Neural crest cell (in vitro differentiated cells): ENCODE measurements around the gene ZNF615. TPM values are rescaled to one million over a fixed set of nuclear protein-coding genes. Genes with fewer than 3 reads are reported as not detected.
"Not testable (repeated sequence)": the region's sequence is repeated elsewhere in the genome, so short reads cannot be mapped to it uniquely, and the experiment has no call there.

ENCODE experiments used
- DNase-seq: peaks from one replicate; pipeline ENCODE4 v3.0.0; 2021; ENCODE audit warnings: low read depth, mixed read lengths, low spot score
- H3K27ac Mint-ChIP-seq: one replicate; pipeline ENCODE4 v1.8.0; 2021; ENCODE audit warnings: mild to moderate bottlenecking, mixed read lengths; ENCODE audit not compliant: unreplicated experiment
- H3K27me3 Mint-ChIP-seq: 2 replicates; pipeline ENCODE4 v1.8.0; 2021; ENCODE audit warnings: low read depth, mild to moderate bottlenecking, mixed read lengths
- H3K36me3 Mint-ChIP-seq: 2 replicates; pipeline ENCODE4 v1.8.0; 2021; ENCODE audit warnings: low read depth, mild to moderate bottlenecking, mixed read lengths
- H3K4me1 Mint-ChIP-seq: 2 replicates; pipeline ENCODE4 v1.8.0; 2021; ENCODE audit warnings: mixed read lengths
- H3K4me3 Mint-ChIP-seq: one replicate; pipeline ENCODE4 v1.8.0; 2021; ENCODE audit warnings: mild to moderate bottlenecking, mixed read lengths
- H3K9me3 Mint-ChIP-seq: 2 replicates; pipeline ENCODE4 v1.8.0; 2021; ENCODE audit warnings: mixed read lengths
- total RNA-seq: library from RNA; stranded (reverse); gene quantifications from 2 replicates; pipeline ENCODE4 v1.2.1, GENCODE V29; 2021
- TF ChIP-seq, protein P1 (sequence below): fragments of 200-600 bp; sonication (generic); conservative IDR thresholded peaks from 2 replicates; pipeline ENCODE4 v1.5.0; 2021; ENCODE audit warnings: antibody characterized with exemption, mild to moderate bottlenecking

The ZNF615 gene
- total RNA-seq, 1 donor from 2014 or later, result 11.0 TPM

- peaks cover 30% of the 10 kb centered on the region for H3K9me3 Mint-ChIP-seq
- H3K27ac Mint-ChIP-seq, result peak overlapping the region; percentile 98
- peak overlapping the region; percentile 91 for H3K4me3 Mint-ChIP-seq
- TF ChIP-seq, protein P1, sequence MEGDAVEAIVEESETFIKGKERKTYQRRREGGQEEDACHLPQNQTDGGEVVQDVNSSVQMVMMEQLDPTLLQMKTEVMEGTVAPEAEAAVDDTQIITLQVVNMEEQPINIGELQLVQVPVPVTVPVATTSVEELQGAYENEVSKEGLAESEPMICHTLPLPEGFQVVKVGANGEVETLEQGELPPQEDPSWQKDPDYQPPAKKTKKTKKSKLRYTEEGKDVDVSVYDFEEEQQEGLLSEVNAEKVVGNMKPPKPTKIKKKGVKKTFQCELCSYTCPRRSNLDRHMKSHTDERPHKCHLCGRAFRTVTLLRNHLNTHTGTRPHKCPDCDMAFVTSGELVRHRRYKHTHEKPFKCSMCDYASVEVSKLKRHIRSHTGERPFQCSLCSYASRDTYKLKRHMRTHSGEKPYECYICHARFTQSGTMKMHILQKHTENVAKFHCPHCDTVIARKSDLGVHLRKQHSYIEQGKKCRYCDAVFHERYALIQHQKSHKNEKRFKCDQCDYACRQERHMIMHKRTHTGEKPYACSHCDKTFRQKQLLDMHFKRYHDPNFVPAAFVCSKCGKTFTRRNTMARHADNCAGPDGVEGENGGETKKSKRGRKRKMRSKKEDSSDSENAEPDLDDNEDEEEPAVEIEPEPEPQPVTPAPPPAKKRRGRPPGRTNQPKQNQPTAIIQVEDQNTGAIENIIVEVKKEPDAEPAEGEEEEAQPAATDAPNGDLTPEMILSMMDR, result no peak
- peaks cover 72% of the 10 kb centered on the region for H3K36me3 Mint-ChIP-seq
- peaks cover 21% of the 10 kb centered on the region for H3K4me1 Mint-ChIP-seq
- no peak for DNase-seq
- no peaks in the 10 kb centered on the region for H3K27me3 Mint-ChIP-seq
These were observed 20.7 kb upstream of the ZNF615 start for GRCh38 chr19:52028780-52029123.

DNA sequence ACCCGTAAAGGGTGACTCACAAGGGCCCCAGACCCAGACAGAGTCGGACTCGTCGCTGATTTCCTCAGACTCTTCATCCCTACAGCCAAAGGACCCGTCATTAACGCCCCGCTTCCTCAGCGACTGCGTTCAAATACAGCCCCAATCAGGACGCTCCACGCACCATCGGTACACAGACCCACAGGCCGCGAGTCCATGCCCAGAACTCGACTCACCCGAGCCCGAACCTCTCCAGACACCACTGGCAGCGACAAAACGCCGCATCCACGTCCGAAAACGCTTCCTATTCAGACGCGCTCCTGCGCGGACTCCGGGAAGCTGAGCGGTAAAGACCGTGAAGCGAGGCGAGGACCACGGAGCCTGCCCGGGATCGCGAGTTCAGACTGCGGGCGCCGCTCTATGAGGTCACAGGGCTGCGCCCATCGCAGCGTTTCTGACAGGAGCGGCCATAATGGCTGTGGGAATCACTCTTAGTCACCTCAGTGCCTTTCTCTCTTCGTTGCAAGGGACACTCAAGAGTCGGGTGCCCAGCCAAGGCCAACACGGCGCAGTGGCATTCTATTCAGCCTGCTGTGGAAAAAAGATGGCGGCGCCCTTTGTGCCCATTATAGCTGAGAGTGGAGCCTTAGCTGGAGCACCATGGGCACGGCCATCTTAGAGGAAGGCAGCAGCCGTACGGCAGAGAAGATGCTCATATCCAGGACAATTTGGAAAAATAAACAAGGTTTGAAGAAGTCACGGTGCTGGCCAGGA is 20.2 kb upstream of the ZNF615 start, which contains the start of gene ZNF614:
ZNF614 (minus strand) TSS at position 353 of the 753 bp plus-strand sequence. CDS start 2,634 bp downstream, outside the sequence.
- TF ChIP-seq, protein P1, result no peak
- DNase-seq, result peak; percentile 75
- peaks cover 28% of the 10 kb centered on the region for H3K9me3 Mint-ChIP-seq
- H3K36me3 Mint-ChIP-seq, result peaks cover 72% of the 10 kb centered on the region
- H3K4me1 Mint-ChIP-seq, result peaks cover 21% of the 10 kb centered on the region
- peak within 1 kb of the TSS; percentile 98 for H3K27ac Mint-ChIP-seq
- H3K4me3 Mint-ChIP-seq, result peak within 1 kb of the TSS; percentile 91
- no peaks in the 10 kb centered on the region for H3K27me3 Mint-ChIP-seq

- Mint-ChIP-seq H3K36me3 (peaks cover 75% of the 10 kb centered on the region), H3K9me3 (peaks cover 31% of the 10 kb centered on the region), H3K4me1 (peaks cover 21% of the 10 kb centered on the region), H3K4me3 (peak overlapping the region; percentile 91)
- DNase-seq, H3K27me3 Mint-ChIP-seq, H3K27ac Mint-ChIP-seq: not testable (repeated sequence)
These were observed 18.4 kb upstream of the ZNF615 start for GRCh38 chr19:52026255-52026990.

- H3K4me1 Mint-ChIP-seq, result peaks cover 21% of the 10 kb centered on the region
- not testable (repeated sequence) for H3K27me3 Mint-ChIP-seq, DNase-seq, H3K27ac Mint-ChIP-seq
- peaks cover 36% of the 10 kb centered on the region for H3K9me3 Mint-ChIP-seq
- peaks cover 77% of the 10 kb centered on the region for H3K36me3 Mint-ChIP-seq
- H3K4me3 Mint-ChIP-seq, result peak overlapping the region; percentile 41
These were observed 16.5 kb upstream of the ZNF615 start for GRCh38 chr19:52024478-52024877.

GRCh38 chr19:52022193-52022592 is 14.2 kb upstream of the ZNF615 start:
- H3K9me3 Mint-ChIP-seq, result peaks cover 39% of the 10 kb centered on the region

DNA sequence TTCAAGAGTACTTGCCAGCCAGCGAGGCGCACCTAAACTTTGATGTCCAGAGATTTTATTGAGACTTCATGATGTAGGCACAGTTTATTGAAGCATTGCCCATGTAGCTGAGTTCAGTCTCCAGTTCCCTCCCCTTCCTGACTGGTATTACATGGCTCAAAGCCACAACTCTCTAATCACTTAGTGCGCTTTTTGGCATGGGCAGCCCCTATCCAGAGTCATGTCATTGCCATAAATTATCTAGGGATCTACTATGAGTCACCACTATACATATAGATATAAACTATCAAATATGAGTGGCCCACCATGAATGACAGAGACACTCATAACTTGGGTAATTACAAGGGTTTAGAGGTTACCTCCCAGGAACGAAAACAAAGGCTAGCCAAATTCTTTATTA is 12.5 kb upstream of the ZNF615 start:
- Mint-ChIP-seq H3K9me3 (peaks cover 46% of the 10 kb centered on the region), H3K27ac (no peak overlapping the region), H3K36me3 (peaks cover 93% of the 10 kb centered on the region), H3K27me3 (no peaks in the 10 kb centered on the region), H3K4me3 (no peak overlapping the region), H3K4me1 (no peaks in the 10 kb centered on the region)
- no peak for DNase-seq
- TF ChIP-seq, protein P1, result no peak

More at GRCh38 chr19:52022193-52022592, 14.2 kb upstream of the ZNF615 start:
- H3K36me3 Mint-ChIP-seq, result peaks cover 93% of the 10 kb centered on the region
- TF ChIP-seq, protein P1, result no peak
- DNase-seq, result no peak
- H3K4me1 Mint-ChIP-seq, result peaks cover 5% of the 10 kb centered on the region
- H3K4me3 Mint-ChIP-seq, result no peak overlapping the region
- no peaks in the 10 kb centered on the region for H3K27me3 Mint-ChIP-seq
- no peak overlapping the region for H3K27ac Mint-ChIP-seq
